Body of pancreas (tissue), 4 donors: ENCODE results near the gene GPR156.

Experiments
- CTCF ChIP-seq, 7 experiments: fragments of 450-650 bp in 4 of 7; fragments of 200-600 bp in 3 of 7; sonication (generic) in 3 of 7; IDR thresholded peaks; one replicate each; pipeline ENCODE4 v1.5.1; 2016 to 2019; ENCODE audit warnings: antibody characterized with exemption in 7 of 7
- POLR2A ChIP-seq, 3 donors: fragments of 450-650 bp; IDR thresholded peaks; one replicate each; pipeline ENCODE4 v1.6.1; 2016; ENCODE audit warnings: antibody characterized with exemption in 3 of 3, mild to moderate bottlenecking in 2 of 3

GRCh38 chr3:120324190-120324589 is 39.2 kb upstream of the GPR156 start:
- no peak for TF ChIP-seq CTCF (IDR thresholded peaks at IDR 0.05)
- TF ChIP-seq POLR2A (IDR thresholded peaks at IDR 0.05), result no peak
